ENCODE results near the gene VPS13D.
"Not testable (repeated sequence)": the region's sequence is repeated elsewhere in the genome, so short reads cannot be mapped to it uniquely, and the experiment has no call there.

VPS13D gene

GRCh38 chr1:12369258-12369657 is 139.4 kb downstream of the VPS13D start:
- DNase-seq (ENCODE audit: low read depth), result no peak

GRCh38 chr1:12370333-12370975 is 140.6 kb downstream of the VPS13D start:
- DNase-seq (ENCODE audit: low read depth), result no peak

DNA sequence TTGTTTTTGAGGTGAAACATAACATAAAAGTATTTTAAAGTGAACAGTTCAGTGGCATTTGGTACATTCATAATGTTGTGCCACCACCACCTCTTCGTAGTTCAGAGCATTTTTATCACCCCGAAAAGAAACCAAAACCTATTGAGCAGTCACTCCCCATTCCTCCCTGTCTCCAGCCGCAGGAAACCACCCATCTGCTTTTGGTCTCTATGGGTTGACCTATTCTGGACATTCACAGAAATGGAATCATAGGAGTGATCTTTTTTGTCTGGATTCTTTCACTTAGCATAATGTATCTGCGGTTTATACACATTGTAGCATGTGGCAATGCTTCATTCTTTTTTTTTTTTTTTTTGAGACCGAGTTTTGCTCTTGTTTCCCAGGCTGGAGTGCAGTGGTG is 141.2 kb downstream of the VPS13D start:
- DNase-seq (ENCODE audit: low read depth), result no peak

GRCh38 chr1:12372180-12372579 is 142.3 kb downstream of the VPS13D start:
- DNase-seq (ENCODE audit: low read depth), result no peak

DNA sequence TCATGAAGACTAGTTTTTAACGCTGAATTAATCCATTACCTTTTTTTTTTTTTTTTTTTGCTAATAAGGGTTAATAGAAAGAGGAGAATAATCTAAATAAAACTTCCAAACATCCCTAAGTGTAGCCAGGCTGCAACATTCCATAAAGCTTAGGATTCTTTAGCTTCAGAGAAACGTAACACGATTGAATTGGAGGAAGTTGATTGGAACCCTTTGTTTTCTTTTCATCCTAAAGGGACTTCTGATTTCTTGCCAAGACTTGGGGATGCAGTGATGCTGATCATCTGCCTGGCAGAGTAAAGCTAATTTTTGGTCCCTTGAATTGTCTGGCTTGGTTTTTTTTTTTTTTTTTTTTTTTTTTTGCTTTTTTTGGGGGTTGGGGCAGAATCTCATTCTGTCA is 142.9 kb downstream of the VPS13D start:
- no peak for DNase-seq (ENCODE audit: low read depth)

GRCh38 chr1:12375133-12375829 is 145.5 kb downstream of the VPS13D start:
- DNase-seq (ENCODE audit: low read depth), result no peak

GRCh38 chr1:12376236-12377045 is 146.6 kb downstream of the VPS13D start:
- DNase-seq (ENCODE audit: low read depth), result no peak

GRCh38 chr1:12380326-12381249 is 150.8 kb downstream of the VPS13D start:
- no peak for DNase-seq (ENCODE audit: low read depth)

GRCh38 chr1:12383001-12383400 is 153.2 kb downstream of the VPS13D start:
- DNase-seq (ENCODE audit: low read depth), result no peak

GRCh38 chr1:12383786-12384185 is 154.0 kb downstream of the VPS13D start:
- DNase-seq (ENCODE audit: low read depth), result no peak

- DNase-seq (ENCODE audit: low read depth), result no peak
Observed at GRCh38 chr1:12384836-12385456, 155.1 kb downstream of the VPS13D start.

- no peak for DNase-seq (ENCODE audit: low read depth)
Observed at GRCh38 chr1:12386130-12386529, 156.3 kb downstream of the VPS13D start.

DNA sequence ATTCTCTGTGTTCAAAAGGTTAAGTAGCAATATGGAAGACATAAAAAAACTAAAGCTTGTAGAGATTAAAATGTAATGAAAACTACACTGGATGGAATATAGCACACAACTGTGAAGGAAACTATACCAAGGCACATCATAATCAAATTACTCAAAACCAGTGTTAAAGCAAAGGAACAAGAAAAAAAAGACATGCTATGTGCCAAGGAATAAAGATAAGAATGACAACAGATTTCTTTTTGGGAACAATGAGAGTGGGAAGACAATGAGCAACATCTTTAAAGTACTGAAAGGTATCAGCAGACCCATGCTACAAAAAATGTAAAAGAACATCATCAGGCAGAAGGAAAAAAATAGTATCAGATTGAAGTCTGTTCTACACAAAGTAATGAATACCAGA is 157.8 kb downstream of the VPS13D start:
- no peak for DNase-seq (ENCODE audit: low read depth)

- not testable (repeated sequence) for DNase-seq (ENCODE audit: low read depth)
Observed at GRCh38 chr1:12390296-12390695, 160.5 kb downstream of the VPS13D start.

GRCh38 chr1:12397462-12398450 is 167.9 kb downstream of the VPS13D start:
- DNase-seq (ENCODE audit: low read depth), result no peak

GRCh38 chr1:12398479-12398878 is 168.6 kb downstream of the VPS13D start:
- no peak for DNase-seq (ENCODE audit: low read depth)

DNA sequence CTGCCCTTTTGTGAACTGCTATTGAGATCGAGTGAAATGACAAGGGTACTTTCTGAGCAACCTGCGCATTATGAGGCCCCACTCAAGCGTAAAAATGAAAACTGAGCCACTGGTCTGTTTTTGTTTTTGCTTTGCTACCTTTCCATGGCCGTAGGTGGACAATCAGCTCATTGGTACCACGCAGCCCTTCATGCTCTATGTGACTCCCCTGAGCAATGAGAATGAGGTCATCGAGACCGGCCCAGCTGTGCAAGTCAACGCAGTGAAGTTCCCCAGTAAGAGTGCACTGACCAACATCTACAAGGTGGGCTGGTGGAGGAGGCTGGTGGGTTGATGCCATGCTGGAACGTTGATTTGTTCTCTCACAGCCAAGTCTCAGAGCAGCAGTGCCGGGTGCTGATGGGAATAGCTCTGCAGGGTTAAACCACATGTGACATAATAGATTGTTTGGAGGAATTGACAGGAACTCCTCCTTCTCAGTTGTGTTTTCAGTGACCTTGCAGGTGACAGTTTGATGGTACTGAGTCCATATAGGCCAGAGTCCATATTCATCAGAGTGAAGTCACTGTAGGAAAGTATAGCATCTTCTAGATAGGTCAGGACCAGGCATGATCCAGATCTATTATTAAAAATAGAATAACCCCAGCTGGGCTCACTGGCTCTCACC is 170.3 kb downstream of the VPS13D start:
- no peak for DNase-seq (ENCODE audit: low read depth)

DNA sequence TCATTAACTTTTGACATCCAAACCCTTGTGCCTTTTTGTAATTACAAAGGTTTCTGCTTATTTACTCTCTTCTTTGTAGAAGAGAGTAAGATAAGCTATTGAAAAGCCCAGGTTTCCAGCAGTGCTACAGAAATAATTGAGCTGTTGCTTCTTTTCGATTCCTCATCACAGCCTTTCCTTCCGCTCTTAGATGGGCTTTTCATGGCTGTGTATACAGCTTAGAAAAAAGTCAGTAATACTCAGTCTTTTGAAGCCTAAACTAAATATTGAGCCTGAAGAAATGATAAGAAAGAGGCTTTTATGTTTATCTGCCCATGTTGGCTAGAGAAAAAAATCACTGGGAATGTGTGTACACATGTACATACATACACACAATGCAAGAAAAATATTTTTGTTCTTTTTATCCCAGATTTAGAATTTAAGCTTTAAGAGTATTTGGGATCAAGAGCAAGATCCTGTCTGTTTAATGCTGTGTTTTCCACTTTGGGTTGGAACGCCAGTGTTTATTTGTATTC is 172.4 kb downstream of the VPS13D start:
- DNase-seq (ENCODE audit: low read depth), result no peak

DNA sequence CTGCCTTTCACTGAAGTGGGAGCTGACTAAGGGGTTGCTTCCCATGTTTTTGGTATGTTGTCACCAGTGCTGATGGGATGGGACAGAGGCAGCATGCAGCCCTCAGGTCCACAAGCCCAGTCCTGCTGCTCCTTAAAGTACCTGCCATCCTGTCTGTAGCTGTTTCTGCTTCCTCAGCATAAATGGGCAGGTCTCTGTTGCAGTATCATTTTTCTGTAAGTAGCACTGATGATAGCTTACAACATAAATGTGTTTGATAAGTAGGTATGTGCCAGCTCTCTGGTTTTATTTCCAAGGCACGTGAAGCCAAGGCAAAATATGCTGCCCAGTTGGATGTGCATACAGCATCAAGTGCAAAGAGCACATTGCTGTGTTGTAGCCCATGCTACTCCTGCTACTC is 173.0 kb downstream of the VPS13D start:
- DNase-seq (ENCODE audit: low read depth), result no peak

Data from activated gamma-delta T cell treated with anti-CD3 and anti-CD28 coated beads, Interleukin-2, amount 50 U/mL, for 16 hours (primary cell).